PC-3 (cell line): Measurements from ENCODE around the gene ARHGAP12. TPM values are rescaled to one million over a fixed set of nuclear protein-coding genes. Genes with fewer than 3 reads are reported as not detected.

Experiments used
- ATAC-seq: fragments of 200-7000 bp; cut with Tn5 transposase; 2 replicates; pipeline ENCODE4 v1.9.1; 2020; ENCODE audit warnings: mild to moderate bottlenecking, moderate library complexity
- BruUV-seq: library from RNA; stranded (reverse); fragments of 400-500 nt; replicated peaks from 2 replicates; lab custom pipeline; 2021; lab: Mats Ljungman, UMichigan
- CTCF ChIA-PET: fragments of 300-600 bp; sonication (Branson Sonifier 250); formaldehyde crosslinking; loops from one replicate; lab custom pipeline; 2022; ENCODE audit warnings: antibody characterized with exemption; lab: Charles Lee
- POLR2A ChIA-PET: fragments of 300-600 bp; sonication (Branson Sonifier 250); formaldehyde crosslinking; loops from one replicate; lab custom pipeline; 2022; ENCODE audit warnings: antibody characterized with exemption; ENCODE audit not compliant: unreplicated experiment; lab: Charles Lee
- DNase-seq: peaks from one replicate; pipeline ENCODE4 v3.0.0-alpha.2; 2015
- H2AFZ ChIP-seq: fragments of 300-600 bp; sonication (generic); 2 replicates; pipeline ENCODE4 v1.6.0; 2016; ENCODE audit warnings: antibody characterized with exemption, low read length
- H3F3A ChIP-seq: fragments of 300-600 bp; sonication (generic); one replicate; pipeline ENCODE4 v1.6.0; 2017; ENCODE audit warnings: antibody characterized with exemption, low read length, control low read depth, mild to moderate bottlenecking; ENCODE audit not compliant: unreplicated experiment
- H3K27ac ChIP-seq: fragments of 300-600 bp; sonication (generic); 2 replicates; pipeline ENCODE4 v1.5.1; 2016; ENCODE audit warnings: mild to moderate bottlenecking, low read length
- H3K27me3 ChIP-seq: fragments of 300-600 bp; sonication (generic); 2 replicates; pipeline ENCODE4 v1.6.1; 2016; ENCODE audit warnings: low read length, mixed read lengths
- H3K36me3 ChIP-seq: fragments of 300-600 bp; sonication (generic); 2 replicates; pipeline ENCODE4 v1.6.1; 2016; ENCODE audit warnings: low read depth, mixed run types, low read length, mixed read lengths
- H3K4me1 ChIP-seq: fragments of 300-600 bp; sonication (generic); 2 replicates; pipeline ENCODE4 v1.5.1; 2016; ENCODE audit warnings: low read length; ENCODE audit not compliant: insufficient read depth
- H3K4me2 ChIP-seq: fragments of 300-600 bp; sonication (generic); 2 replicates; pipeline ENCODE4 v1.6.0; 2016; ENCODE audit warnings: low read length
- H3K4me3 ChIP-seq: fragments of 300-600 bp; sonication (generic); 2 replicates; pipeline ENCODE4 v1.5.1; 2016; ENCODE audit warnings: mild to moderate bottlenecking, low read length, mixed read lengths
- H3K79me2 ChIP-seq: fragments of 300-600 bp; sonication (generic); 2 replicates; pipeline ENCODE4 v1.6.1; 2017; ENCODE audit warnings: low read length, mixed read lengths
- H3K9ac ChIP-seq: fragments of 300-600 bp; sonication (generic); 2 replicates; pipeline ENCODE4 v1.6.0; 2016; ENCODE audit warnings: mild to moderate bottlenecking, low read length
- H3K9me2 ChIP-seq: fragments of 300-600 bp; sonication (generic); replicated peaks from 2 replicates; pipeline ENCODE4 v1.6.1; 2016; ENCODE audit warnings: mixed run types, low read length, mixed read lengths
- H3K9me3 ChIP-seq: fragments of 300-600 bp; sonication (generic); 2 replicates; pipeline ENCODE4 v1.6.1; 2016; ENCODE audit warnings: low read length, mixed read lengths
- H4K20me1 ChIP-seq: fragments of 300-600 bp; sonication (generic); 2 replicates; pipeline ENCODE4 v1.6.1; 2016; ENCODE audit warnings: low read length, mixed read lengths
- CTCF ChIP-seq: fragments of 300-600 bp; sonication (generic); conservative IDR thresholded peaks from 2 replicates; pipeline ENCODE4 v1.5.1; 2017; ENCODE audit warnings: antibody characterized with exemption, low read depth, mild to moderate bottlenecking, low read length
- EZH2 ChIP-seq: fragments of 300-600 bp; sonication (generic); IDR thresholded peaks from one replicate; pipeline ENCODE4 v1.6.1; 2017; ENCODE audit warnings: antibody characterized with exemption, mild to moderate bottlenecking, low read length; ENCODE audit not compliant: unreplicated experiment
- EZH2phosphoT487 ChIP-seq: fragments of 300-600 bp; sonication (generic); IDR thresholded peaks from 2 replicates; pipeline ENCODE4 v1.6.1; 2018; ENCODE audit warnings: mild to moderate bottlenecking, antibody characterized with exemption, low read length, borderline replicate concordance
- intact Hi-C: fragments of 100-400 bp; cut with micrococcal nuclease; formaldehyde crosslinking; loops from 2 replicates; pipeline ENCODE4 v1.9.0; 2023
- total RNA-seq: library from RNA; depleted of rRNA; stranded (reverse); fragments of >200 nt; gene quantifications from 2 replicates; pipeline ENCODE4 v1.2.3, GENCODE V29; 2014

ARHGAP12 gene
- total RNA-seq, 1 experiment from 2014 or later, result 16.6 TPM

GRCh38 chr10:31778627-31779026 lies 150.0 kb downstream of the ARHGAP12 start:
- POLR2A ChIA-PET, result no interaction called here
- H3K36me3 ChIP-seq, result no peaks in the 10 kb centered on the region
- DNase-seq (no peak), ATAC-seq (no peak; the same call in 1 of the 2 replicates)
- H2AFZ ChIP-seq, result no peak overlapping the region
- H3K79me2 ChIP-seq, result no peaks in the 10 kb centered on the region
- H3K27me3 ChIP-seq, result no peaks in the 10 kb centered on the region
- no peak overlapping the region for H3K4me2 ChIP-seq
- no peak overlapping the region for H3K4me3 ChIP-seq
- H3K4me1 ChIP-seq, result no peaks in the 10 kb centered on the region
- no peak overlapping the region for H3K27ac ChIP-seq
- no peak overlapping the region for H3K9ac ChIP-seq
- no peaks in the 10 kb centered on the region for H3K9me3 ChIP-seq
- no TSS peak for BruUV-seq
- TF ChIP-seq EZH2phosphoT487 (no peak), EZH2 (no peak), CTCF (no peak)
- H3K9me2 ChIP-seq, result no peaks in the 10 kb centered on the region
- CTCF ChIA-PET, result no interaction called here
- intact Hi-C loops, result no loop called here
- no peaks in the 10 kb centered on the region for H4K20me1 ChIP-seq
- no peaks in the 10 kb centered on the region for H3F3A ChIP-seq

GRCh38 chr10:31776159-31776558 lies 152.5 kb downstream of the ARHGAP12 start:
- no peak for DNase-seq
- intact Hi-C loops, result no loop called here
- no peak for TF ChIP-seq CTCF
- no peak for TF ChIP-seq EZH2phosphoT487
- no peak for TF ChIP-seq EZH2
- no peak overlapping the region for H3K4me2 ChIP-seq
- ChIA-PET POLR2A (no interaction called here), CTCF (no interaction called here)
- H3K36me3 ChIP-seq, result no peaks in the 10 kb centered on the region
- H3K9me2 ChIP-seq, result no peaks in the 10 kb centered on the region
- no peaks in the 10 kb centered on the region for H3K27me3 ChIP-seq
- no peaks in the 10 kb centered on the region for H3F3A ChIP-seq
- no peaks in the 10 kb centered on the region for H3K9me3 ChIP-seq
- no peak overlapping the region for H3K9ac ChIP-seq
- ATAC-seq, result no peak
- H4K20me1 ChIP-seq, result no peaks in the 10 kb centered on the region
- no peak overlapping the region for H3K4me3 ChIP-seq
- no peaks in the 10 kb centered on the region for H3K4me1 ChIP-seq
- no peak overlapping the region for H2AFZ ChIP-seq
- no peaks in the 10 kb centered on the region for H3K79me2 ChIP-seq
- no TSS peak for BruUV-seq
- H3K27ac ChIP-seq, result no peak overlapping the region

- BruUV-seq, result no TSS peak
- TF ChIP-seq EZH2 (no peak), CTCF (no peak), EZH2phosphoT487 (no peak)
- no peak for DNase-seq
- Histone ChIP-seq H3F3A (no peaks in the 10 kb centered on the region), H4K20me1 (no peaks in the 10 kb centered on the region), H3K4me2 (no peak overlapping the region), H3K4me3 (no peak overlapping the region), H3K4me1 (no peaks in the 10 kb centered on the region), H3K9ac (no peak overlapping the region), H3K27me3 (no peaks in the 10 kb centered on the region), H3K79me2 (no peaks in the 10 kb centered on the region), H2AFZ (no peak overlapping the region), H3K36me3 (no peaks in the 10 kb centered on the region; the same call in 1 of the 2 replicates), H3K9me2 (no peaks in the 10 kb centered on the region), H3K9me3 (no peaks in the 10 kb centered on the region), H3K27ac (no peak overlapping the region)
- ChIA-PET CTCF (no interaction called here), POLR2A (no interaction called here)
- intact Hi-C loops, result no loop called here
- no peak for ATAC-seq
Measured at GRCh38 chr10:31774928-31775650, 153.5 kb downstream of the ARHGAP12 start.
